Fibroblast of villous mesenchyme (primary cell): ENCODE measurements around the gene DPP7. TPM values are rescaled to one million over a fixed set of nuclear protein-coding genes. Genes with fewer than 3 reads are reported as not detected.

Experiments used
- DNase-seq: peaks from one replicate; pipeline ENCODE4 v3.0.0-alpha.2; 2010; ENCODE audit warnings: low read depth
- H3K4me3 ChIP-seq: 2 replicates; pipeline ENCODE4 v1.5.1; 2011; ENCODE audit warnings: low read depth, mild to moderate bottlenecking, low read length
- total RNA-seq: library from RNA; depleted of rRNA; stranded (reverse); fragments of >200 nt; gene quantifications from 2 replicates; pipeline ENCODE4 v1.2.3, GENCODE V29; 2012
- TF ChIP-seq, protein P1 (sequence below): IDR thresholded peaks from 2 replicates; pipeline ENCODE4 v1.5.1; 2012; ENCODE audit warnings: low read depth, mild to moderate bottlenecking, low read length; ENCODE audit not compliant: insufficient read depth

The DPP7 gene
- total RNA-seq, 1 donor = 41.5 TPM

- DNase-seq = no peak
- no peak overlapping the region for H3K4me3 ChIP-seq
- TF ChIP-seq, protein P1, sequence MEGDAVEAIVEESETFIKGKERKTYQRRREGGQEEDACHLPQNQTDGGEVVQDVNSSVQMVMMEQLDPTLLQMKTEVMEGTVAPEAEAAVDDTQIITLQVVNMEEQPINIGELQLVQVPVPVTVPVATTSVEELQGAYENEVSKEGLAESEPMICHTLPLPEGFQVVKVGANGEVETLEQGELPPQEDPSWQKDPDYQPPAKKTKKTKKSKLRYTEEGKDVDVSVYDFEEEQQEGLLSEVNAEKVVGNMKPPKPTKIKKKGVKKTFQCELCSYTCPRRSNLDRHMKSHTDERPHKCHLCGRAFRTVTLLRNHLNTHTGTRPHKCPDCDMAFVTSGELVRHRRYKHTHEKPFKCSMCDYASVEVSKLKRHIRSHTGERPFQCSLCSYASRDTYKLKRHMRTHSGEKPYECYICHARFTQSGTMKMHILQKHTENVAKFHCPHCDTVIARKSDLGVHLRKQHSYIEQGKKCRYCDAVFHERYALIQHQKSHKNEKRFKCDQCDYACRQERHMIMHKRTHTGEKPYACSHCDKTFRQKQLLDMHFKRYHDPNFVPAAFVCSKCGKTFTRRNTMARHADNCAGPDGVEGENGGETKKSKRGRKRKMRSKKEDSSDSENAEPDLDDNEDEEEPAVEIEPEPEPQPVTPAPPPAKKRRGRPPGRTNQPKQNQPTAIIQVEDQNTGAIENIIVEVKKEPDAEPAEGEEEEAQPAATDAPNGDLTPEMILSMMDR = no peak
Observed at GRCh38 chr9:137160716-137161557, 46.4 kb upstream of the DPP7 start.

GRCh38 chr9:137160054-137160425, 45.5 kb upstream of the DPP7 start:
- no peak overlapping the region for H3K4me3 ChIP-seq
- TF ChIP-seq, protein P1 = no peak
- no peak for DNase-seq

GRCh38 chr9:137159105-137160053, 44.8 kb upstream of the DPP7 start:
- H3K4me3 ChIP-seq = no peak overlapping the region
- DNase-seq = no peak
- TF ChIP-seq, protein P1 = no peak

DNA sequence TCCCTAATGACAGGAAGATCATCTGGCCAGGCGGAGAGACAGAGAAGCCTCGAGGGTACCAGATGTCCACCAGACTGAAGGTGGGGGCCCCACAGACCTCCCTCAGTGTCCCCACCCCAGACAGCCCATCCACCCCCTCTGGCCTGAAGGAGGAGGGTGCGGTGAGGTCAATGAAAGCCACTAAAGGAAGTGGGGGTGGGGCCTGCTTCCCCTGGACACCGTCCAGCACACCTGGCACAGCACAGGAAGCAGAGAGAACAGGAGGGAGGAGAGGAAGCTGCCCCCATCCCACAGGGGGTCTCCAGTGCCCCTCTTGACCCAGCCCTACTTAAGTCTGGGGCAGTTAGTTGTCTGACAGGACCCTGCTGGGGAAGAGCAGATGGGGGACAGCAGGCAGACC, 44.1 kb upstream of the DPP7 start:
- no peak for DNase-seq
- TF ChIP-seq, protein P1 = no peak
- no peak overlapping the region for H3K4me3 ChIP-seq

DNA sequence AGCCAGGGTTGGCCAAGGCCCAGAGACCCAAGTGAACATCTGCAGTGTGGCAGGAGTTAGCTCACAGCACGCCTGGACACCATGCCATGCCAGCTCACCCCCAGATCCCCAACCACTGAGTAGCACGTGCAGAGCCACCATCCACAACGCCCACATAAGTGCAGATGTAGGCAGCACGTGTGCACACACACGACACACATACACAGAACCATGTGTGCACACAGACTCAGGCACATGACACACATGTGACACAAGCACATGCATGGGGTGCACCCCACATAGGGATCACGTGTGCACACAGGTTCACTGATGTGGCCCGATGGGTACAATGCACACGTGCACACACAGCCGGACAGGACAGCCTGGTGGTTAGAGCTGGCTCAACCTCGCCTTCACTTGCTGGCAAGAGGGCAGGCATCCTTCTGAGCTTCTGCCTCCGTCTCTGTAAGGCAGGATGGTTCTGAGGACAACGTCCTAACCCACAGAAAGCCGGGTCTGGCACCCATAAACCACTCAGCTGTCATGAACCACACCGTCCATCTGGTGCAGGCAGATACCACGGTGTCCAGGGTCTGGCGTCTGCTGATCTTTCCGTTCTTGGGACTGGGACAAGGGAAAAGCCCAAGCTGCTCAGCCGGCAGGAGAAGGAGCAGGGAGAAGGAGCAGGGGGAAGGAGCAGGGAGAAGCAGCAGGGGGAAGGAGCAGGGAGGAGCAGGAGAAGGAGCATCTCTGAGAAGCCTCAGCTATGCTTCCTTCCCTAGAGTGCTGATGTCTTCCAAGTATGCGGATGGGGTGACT, 43.3 kb upstream of the DPP7 start:
- DNase-seq = no peak
- H3K4me3 ChIP-seq = no peak overlapping the region
- TF ChIP-seq, protein P1 = no peak
